Coronary artery (tissue), 2 donors: ENCODE results near the gene PCDH9.

Experiments used
- DNase-seq: peaks from one replicate; pipeline ENCODE4 v3.0.0-alpha.2; 2017; ENCODE audit warnings: low spot score
- H3K27ac ChIP-seq, 2 donors: fragments of 200-600 bp; sonication (generic); one replicate each; pipeline ENCODE4 v1.5.1; 2016 to 2019
- H3K4me3 ChIP-seq: fragments of 200-600 bp; sonication (generic); 2 replicates; pipeline ENCODE4 v1.5.1; 2016; ENCODE audit warnings: mild to moderate bottlenecking, moderate library complexity
- TF ChIP-seq, protein P1 (sequence below): fragments of 200-600 bp; sonication (generic); IDR thresholded peaks from one replicate; pipeline ENCODE4 v1.5.1; 2019; ENCODE audit warnings: antibody characterized with exemption

Gene PCDH9

GRCh38 chr13:67230404-67231288 lies 510 bp upstream of the PCDH9 start:
- H3K27ac ChIP-seq = peak overlapping the region; percentile 83 to 90
- TF ChIP-seq, protein P1, sequence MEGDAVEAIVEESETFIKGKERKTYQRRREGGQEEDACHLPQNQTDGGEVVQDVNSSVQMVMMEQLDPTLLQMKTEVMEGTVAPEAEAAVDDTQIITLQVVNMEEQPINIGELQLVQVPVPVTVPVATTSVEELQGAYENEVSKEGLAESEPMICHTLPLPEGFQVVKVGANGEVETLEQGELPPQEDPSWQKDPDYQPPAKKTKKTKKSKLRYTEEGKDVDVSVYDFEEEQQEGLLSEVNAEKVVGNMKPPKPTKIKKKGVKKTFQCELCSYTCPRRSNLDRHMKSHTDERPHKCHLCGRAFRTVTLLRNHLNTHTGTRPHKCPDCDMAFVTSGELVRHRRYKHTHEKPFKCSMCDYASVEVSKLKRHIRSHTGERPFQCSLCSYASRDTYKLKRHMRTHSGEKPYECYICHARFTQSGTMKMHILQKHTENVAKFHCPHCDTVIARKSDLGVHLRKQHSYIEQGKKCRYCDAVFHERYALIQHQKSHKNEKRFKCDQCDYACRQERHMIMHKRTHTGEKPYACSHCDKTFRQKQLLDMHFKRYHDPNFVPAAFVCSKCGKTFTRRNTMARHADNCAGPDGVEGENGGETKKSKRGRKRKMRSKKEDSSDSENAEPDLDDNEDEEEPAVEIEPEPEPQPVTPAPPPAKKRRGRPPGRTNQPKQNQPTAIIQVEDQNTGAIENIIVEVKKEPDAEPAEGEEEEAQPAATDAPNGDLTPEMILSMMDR = no peak
- peak; percentile 96 for DNase-seq
- H3K4me3 ChIP-seq = peak overlapping the region; percentile 83

GRCh38 chr13:67228916-67229315 lies 1.2 kb downstream of the PCDH9 start:
- Histone ChIP-seq H3K27ac (no peak overlapping the region), H3K4me3 (peak overlapping the region; percentile 83)
- TF ChIP-seq, protein P1 = no peak
- no peak for DNase-seq

GRCh38 chr13:67228031-67228430 lies 2.1 kb downstream of the PCDH9 start:
- H3K27ac ChIP-seq = no peak overlapping the region
- TF ChIP-seq, protein P1 = no peak
- peak overlapping the region; percentile 83 for H3K4me3 ChIP-seq
- DNase-seq = no peak

GRCh38 chr13:67227131-67227983 lies 2.8 kb downstream of the PCDH9 start:
- Histone ChIP-seq H3K27ac (no peak overlapping the region), H3K4me3 (no peak overlapping the region)
- TF ChIP-seq, protein P1 = no peak
- DNase-seq = no peak

DNA sequence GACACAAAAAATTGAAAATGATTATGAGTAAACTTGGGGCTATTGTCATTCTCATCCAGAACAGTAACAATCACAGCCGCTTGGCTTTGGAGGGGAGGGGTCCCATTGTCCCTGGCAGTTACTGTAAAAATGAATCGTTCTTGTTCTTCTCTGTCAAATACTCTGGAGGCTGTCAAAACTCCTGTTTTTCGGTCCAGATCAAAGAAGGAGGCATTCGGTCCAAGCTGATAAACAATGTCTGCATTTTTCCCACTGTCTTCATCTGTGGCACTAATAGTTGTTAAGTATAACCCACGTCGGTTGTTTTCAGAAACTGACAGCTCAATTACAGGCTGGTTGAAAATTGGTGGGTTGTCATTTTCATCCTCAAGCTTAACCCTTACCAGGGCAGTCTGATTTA lies 3.4 kb downstream of the PCDH9 start:
- Histone ChIP-seq H3K4me3 (no peak overlapping the region), H3K27ac (no peak overlapping the region)
- no peak for DNase-seq
- TF ChIP-seq, protein P1 = no peak

DNA sequence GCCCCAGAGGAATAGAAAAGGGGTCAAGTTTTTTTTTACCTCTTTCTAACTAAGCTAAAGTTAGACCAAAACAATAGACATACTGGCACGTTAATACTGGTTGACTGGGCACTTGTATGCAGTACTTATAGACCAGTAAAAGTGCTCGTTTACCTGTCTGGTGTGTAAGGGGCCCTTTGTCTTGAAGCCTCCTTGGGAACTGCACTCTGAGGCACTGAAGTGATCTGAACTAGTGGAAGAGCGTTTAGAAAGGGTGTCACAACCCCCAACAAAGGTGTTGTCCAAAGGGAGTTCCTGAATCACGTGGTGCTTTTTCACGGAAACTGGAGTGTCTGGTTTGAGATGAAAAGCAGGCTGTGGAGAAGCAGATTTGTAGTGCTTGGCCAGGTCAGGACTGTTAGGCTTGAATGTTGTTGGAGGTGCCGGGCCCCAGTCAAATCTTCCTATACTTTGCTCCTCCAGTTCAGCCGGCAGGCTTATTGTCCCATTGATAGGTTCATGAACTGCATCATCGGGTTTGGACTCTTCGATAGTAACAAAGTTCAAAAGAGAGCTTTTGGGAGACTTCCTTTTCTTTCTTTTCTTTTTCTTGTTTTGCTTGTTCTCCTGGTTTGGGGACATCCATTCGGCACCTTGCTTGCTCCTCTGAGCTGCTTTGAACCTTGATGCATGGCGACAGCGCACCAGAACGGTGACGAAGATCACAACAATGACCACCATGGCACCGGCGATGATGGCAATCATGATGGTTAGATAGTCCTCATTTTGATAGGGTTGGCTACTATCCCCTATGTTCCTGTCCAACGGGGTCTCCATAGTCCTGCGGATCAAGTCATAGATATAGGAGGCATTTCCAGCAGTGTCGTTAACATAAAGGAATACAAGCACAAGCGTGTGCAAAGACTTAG lies 4.6 kb downstream of the PCDH9 start:
- no peak overlapping the region for H3K4me3 ChIP-seq
- DNase-seq = no peak
- TF ChIP-seq, protein P1 = no peak

More for the DNA sequence above, 4.6 kb downstream of the PCDH9 start:
- no peak overlapping the region for H3K27ac ChIP-seq
